HL-60 (cell line): ENCODE measurements around the gene GCNT4.
"Not testable (repeated sequence)": the region's sequence is repeated elsewhere in the genome, so short reads cannot be mapped to it uniquely, and the experiment has no call there.

Experiments used
- DNase-seq, 2 experiments: peaks; one replicate each; pipeline ENCODE4 v3.0.0-alpha.2; 2010 to 2020; ENCODE audit warnings: low read depth in 1 of 2, low spot score in 1 of 2
- H3K27ac ChIP-seq: fragments of 250-450 bp; sonication (Bioruptor Pico); replicated peaks from 2 replicates; pipeline ENCODE4 v1.5.1; 2020; ENCODE audit warnings: mild to moderate bottlenecking, moderate library complexity
- H3K27me3 ChIP-seq: fragments of 250-450 bp; sonication (Bioruptor Pico); 2 replicates; pipeline ENCODE4 v1.5.1; 2021; ENCODE audit warnings: mild to moderate bottlenecking, moderate library complexity; ENCODE audit not compliant: insufficient read depth, poor library complexity, severe bottlenecking
- H3K4me3 ChIP-seq: replicated peaks from 2 replicates; pipeline ENCODE4 v1.5.1; 2011; ENCODE audit warnings: mild to moderate bottlenecking, control low read depth, low read length; ENCODE audit not compliant: insufficient read depth
- CTCF ChIP-seq: IDR thresholded peaks from one replicate; pipeline ENCODE4 v1.5.1; 2011; ENCODE audit warnings: low read length, control low read depth, inconsistent platforms; ENCODE audit not compliant: insufficient read depth
- GABPA ChIP-seq: IDR thresholded peaks from 2 replicates; pipeline ENCODE4 v1.6.1; 2012; ENCODE audit warnings: low read depth
- POLR2AphosphoS5 ChIP-seq: IDR thresholded peaks from 2 replicates; pipeline ENCODE4 v1.6.1; 2012; ENCODE audit warnings: low read depth
- REST ChIP-seq: IDR thresholded peaks from 2 replicates; pipeline ENCODE4 v1.6.1; 2012; ENCODE audit warnings: low read depth; ENCODE audit not compliant: insufficient replicate concordance
- SPI1 ChIP-seq: IDR thresholded peaks from 2 replicates; pipeline ENCODE4 v1.6.1; 2012; ENCODE audit warnings: low read depth, mild to moderate bottlenecking, borderline replicate concordance

The GCNT4 gene

GRCh38 chr5:75089137-75089536 lies 36.8 kb upstream of the GCNT4 start:
- H3K27me3 ChIP-seq: no peaks in the 10 kb centered on the region
- TF ChIP-seq SPI1: no peak
- no peak for TF ChIP-seq GABPA
- TF ChIP-seq REST: no peak
- no peak for TF ChIP-seq POLR2AphosphoS5
- no peak for TF ChIP-seq CTCF
- no peak overlapping the region for H3K4me3 ChIP-seq

DNA sequence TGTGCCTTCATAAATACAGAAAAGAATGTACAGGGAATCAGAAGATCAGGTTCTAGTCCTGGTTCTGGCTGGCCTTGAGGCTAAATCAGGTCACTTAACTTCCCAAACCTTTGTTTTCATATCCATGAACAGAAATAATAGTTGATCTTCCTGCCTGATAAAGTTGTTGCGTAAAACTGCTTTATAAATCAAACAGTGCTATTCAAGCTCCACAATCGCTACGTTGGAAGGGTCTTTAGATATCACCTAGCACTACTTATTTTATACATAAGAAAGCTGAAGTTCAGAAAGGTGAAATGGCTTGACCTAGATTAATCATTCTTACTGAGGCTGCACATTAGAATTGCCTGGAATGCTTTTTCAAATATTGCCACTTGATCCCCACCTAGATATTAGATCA lies 36.3 kb upstream of the GCNT4 start:
- no peaks in the 10 kb centered on the region for H3K27me3 ChIP-seq
- no peak for DNase-seq
- TF ChIP-seq REST: no peak
- TF ChIP-seq CTCF: no peak
- no peak for TF ChIP-seq SPI1
- no peak for TF ChIP-seq GABPA
- no peak for TF ChIP-seq POLR2AphosphoS5
- no peak overlapping the region for H3K4me3 ChIP-seq
- H3K27ac ChIP-seq: no peak overlapping the region

More at GRCh38 chr5:75089137-75089536, 36.8 kb upstream of the GCNT4 start:
- DNase-seq: no peak
- no peak overlapping the region for H3K27ac ChIP-seq

DNA sequence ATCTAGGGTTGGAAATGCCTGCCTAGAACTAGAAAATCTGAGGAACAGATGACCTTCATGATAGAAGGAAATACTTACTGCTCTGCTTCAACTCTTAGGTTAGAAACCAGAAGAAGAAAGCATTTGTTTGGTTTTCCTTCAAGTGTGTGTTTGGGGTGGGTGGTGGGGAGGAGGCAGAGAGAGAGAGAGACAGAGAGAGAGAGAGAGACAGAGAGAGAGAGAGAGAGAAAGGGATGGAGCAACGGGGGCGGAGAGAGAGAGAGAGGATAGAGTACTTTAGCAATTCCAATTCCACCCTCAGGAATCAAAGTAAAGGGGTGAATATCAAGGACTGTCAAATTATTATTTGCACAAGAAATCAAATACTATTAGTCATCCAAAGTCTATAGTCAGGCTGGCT lies 29.2 kb upstream of the GCNT4 start:
- H3K27me3 ChIP-seq: no peaks in the 10 kb centered on the region
- no peak for TF ChIP-seq GABPA
- TF ChIP-seq POLR2AphosphoS5: no peak
- TF ChIP-seq REST: no peak
- TF ChIP-seq SPI1: no peak
- TF ChIP-seq CTCF: no peak
- no peak for DNase-seq
- no peak overlapping the region for H3K27ac ChIP-seq
- no peak overlapping the region for H3K4me3 ChIP-seq

- not testable (repeated sequence) for H3K4me3 ChIP-seq, H3K27me3 ChIP-seq, DNase-seq, H3K27ac ChIP-seq
These were observed 27.0 kb upstream of the GCNT4 start for GRCh38 chr5:75079346-75079745.
